K562 (cell line): ENCODE results near the gene WDR47. TPM values are rescaled to one million over a fixed set of nuclear protein-coding genes. Genes with fewer than 3 reads are reported as not detected.

ENCODE experiments used
- AFF1 ChIP-seq, 2 experiments: fragments of 450-650 bp; IDR thresholded peaks; 2 replicates each; pipeline ENCODE4 v1.6.1; 2018; ENCODE audit warnings: mild to moderate bottlenecking in 2 of 2, low read depth in 1 of 2; ENCODE audit not compliant: partially characterized antibody in 2 of 2
- ATF3 ChIP-seq, 2 experiments: fragments of 450-650 bp in 1 of 2; sonication (generic) in 1 of 2; formaldehyde crosslinking in 1 of 2; IDR thresholded peaks in 1 of 2; conservative IDR thresholded peaks in 1 of 2; 2 replicates each; pipeline versions ENCODE4 v1.6.1 to v1.8.1; 2016 to 2023; ENCODE audit warnings: mild to moderate bottlenecking in 2 of 2, moderate library complexity in 2 of 2, inconsistent platforms in 1 of 2, missing genetic modification reagents in 1 of 2
- ATF7 ChIP-seq: fragments of 450-650 bp; IDR thresholded peaks from 2 replicates; pipeline ENCODE4 v1.7.1; 2014; ENCODE audit warnings: mild to moderate bottlenecking, moderate library complexity
- C11orf30 ChIP-seq: fragments of 450-650 bp; IDR thresholded peaks from 2 replicates; pipeline ENCODE4 v1.6.1; 2016; ENCODE audit warnings: low read depth, mild to moderate bottlenecking
- CBFB ChIP-seq: sonication (generic); formaldehyde crosslinking; IDR thresholded peaks from 2 replicates; pipeline ENCODE4 v1.4.0; 2020; ENCODE audit warnings: mild to moderate bottlenecking, missing genetic modification reagents
- CHD2 ChIP-seq: IDR thresholded peaks from 2 replicates; pipeline ENCODE4 v1.6.1; 2011; ENCODE audit warnings: low read depth, low read length
- E4F1 ChIP-seq: fragments of 250-450 bp; sonication (Bioruptor Pico); IDR thresholded peaks from 2 replicates; pipeline ENCODE4 v1.5.0; 2021; ENCODE audit warnings: mild to moderate bottlenecking, borderline replicate concordance
- ERF ChIP-seq: fragments of 450-650 bp; formaldehyde crosslinking; IDR thresholded peaks from 2 replicates; pipeline ENCODE4 v1.4.0; 2020; ENCODE audit warnings: mild to moderate bottlenecking, mixed read lengths
- KDM1A ChIP-seq, 2 experiments: fragments of 450-650 bp; IDR thresholded peaks; 2 replicates each; pipeline ENCODE4 v1.6.1; 2016; ENCODE audit warnings: mild to moderate bottlenecking in 2 of 2
- MEF2A ChIP-seq: IDR thresholded peaks from 2 replicates; pipeline ENCODE4 v1.6.1; 2011; ENCODE audit warnings: low read depth, mild to moderate bottlenecking, low read length, moderate library complexity; ENCODE audit not compliant: control insufficient read depth
- NUFIP1 ChIP-seq: fragments of 450-650 bp; IDR thresholded peaks from 2 replicates; pipeline ENCODE4 v1.6.1; 2018; ENCODE audit not compliant: partially characterized antibody
- RAD51 ChIP-seq: fragments of 450-650 bp; IDR thresholded peaks from 2 replicates; pipeline ENCODE4 v1.7.1; 2016; ENCODE audit warnings: low read depth, mild to moderate bottlenecking, borderline replicate concordance
- SLC30A9 ChIP-seq: fragments of 250-450 bp; sonication (Bioruptor Pico); IDR thresholded peaks from 2 replicates; pipeline ENCODE4 v1.8.0; 2022; ENCODE audit warnings: mild to moderate bottlenecking, moderate library complexity
- SMARCA4 ChIP-seq: fragments of 450-650 bp; IDR thresholded peaks from 2 replicates; pipeline ENCODE4 v1.6.1; 2016
- TRIM28 ChIP-seq: fragments of 450-650 bp; IDR thresholded peaks from 2 replicates; pipeline ENCODE4 v1.6.1; 2017
- VEZF1 ChIP-seq: fragments of 200-800 bp; sonication (Bioruptor generic); IDR thresholded peaks from 2 replicates; pipeline ENCODE4 v1.6.1; 2017; ENCODE audit warnings: missing genetic modification characterization, missing compliant biosample characterization
- ZNF165 ChIP-seq: fragments of 250-450 bp; sonication (Bioruptor Pico); IDR thresholded peaks from 2 replicates; pipeline ENCODE4 v1.4.0; 2020; ENCODE audit warnings: borderline replicate concordance
- polyA plus RNA-seq, 8 experiments: library from polyadenylated mRNA; depleted of rRNA in 4 of 8; stranded (reverse) in 5 of 8; unstranded in 3 of 8; fragments of >200 nt; fragmentation: Nextera tagmentation in 2 of 8; fragmentation: Illumina TruSeq in 1 of 8; extraction: Ambion mirVana in 2 of 8; extraction: Trizol in 1 of 8; gene quantifications; 2 replicates each; pipeline versions ENCODE4 v1.2.1 to v1.2.3, GENCODE V29; 2011 to 2014; ENCODE audit warnings: inconsistent platforms in 1 of 8, missing spikeins in 1 of 8
- total RNA-seq, 7 experiments: library from RNA; depleted of rRNA in 6 of 7; stranded (reverse); fragments of >200 nt in 6 of 7; fragmentation: Illumina TruSeq in 2 of 7; extraction: Trizol in 2 of 7; gene quantifications; 2 replicates each; pipeline versions ENCODE4 v1.2.1 to v1.2.3, GENCODE V29; 2011 to 2021; ENCODE audit warnings: low replicate concordance in 1 of 7

The WDR47 gene
- total and polyA plus RNA-seq, 9 of the 15 experiments (the other 6 are each of a cell fraction or from before 2014, with no cell fraction given), result 1.3 to 10.1 (median 4.9) TPM

GRCh38 chr1:109091078-109091838 lies 49.4 kb upstream of the WDR47 start (continued):
- TF ChIP-seq ZNF165 (CRISPR knock-in tag) (no peak), CBFB (CRISPR knock-in tag) (no peak), KDM1A (IDR thresholded peaks at IDR 0.05) (no peak), SMARCA4 (no peak), ERF (CRISPR knock-in tag) (no peak), AFF1 (IDR thresholded peaks at IDR 0.05; ENCODE audit: low read depth in 1 of 2, partially characterized antibody in 2 of 2) (peak in 1 of 2 experiments; percentile 32), CHD2 (no peak), E4F1 (no peak), VEZF1 (CRISPR knock-in tag) (peak; percentile 69; the same call in 1 of the 2 replicates), SLC30A9 (CRISPR knock-in tag) (no peak), ATF3 (IDR thresholded peaks at IDR 0.05) (no peak), ATF3 (CRISPR knock-in tag; conservative IDR thresholded peaks at IDR 0.05) (no peak; the same call in 1 of the 2 replicates), MEF2A (no peak), RAD51 (no peak), ATF7 (no peak), NUFIP1 (no peak), C11orf30 (peak; percentile 47), TRIM28 (no peak)
